HG03521 (cell line): ENCODE measurements around the gene WDFY1.

ENCODE experiments used
- ATAC-seq: cut with Tn5 transposase; IDR thresholded peaks from one replicate; pipeline ENCODE4 v1.9.1; 2021; ENCODE audit warnings: mild to moderate bottlenecking, moderate library complexity; ENCODE audit not compliant: unreplicated experiment

WDFY1 gene

GRCh38 chr2:223944703-223945531 is at the start of gene WDFY1:
WDFY1 (minus strand) TSS chr2:223945335; CDS start chr2:223945284, 51 bp downstream.
- peak; percentile 82 for ATAC-seq

GRCh38 chr2:223994562-223995162 is 49.5 kb upstream of the WDFY1 start:
- ATAC-seq = no peak

GRCh38 chr2:223993634-223994232 is 48.6 kb upstream of the WDFY1 start:
- ATAC-seq = peak; percentile 75

GRCh38 chr2:223991611-223992010 is 46.5 kb upstream of the WDFY1 start:
- no peak for ATAC-seq

- ATAC-seq = no peak
Observed at GRCh38 chr2:223989856-223990232, 44.7 kb upstream of the WDFY1 start.

GRCh38 chr2:223989206-223989855 is 44.2 kb upstream of the WDFY1 start:
- ATAC-seq = no peak

GRCh38 chr2:223981241-223981640 is 36.1 kb upstream of the WDFY1 start:
- no peak for ATAC-seq

GRCh38 chr2:223980803-223981202 is 35.7 kb upstream of the WDFY1 start:
- no peak for ATAC-seq

GRCh38 chr2:223980397-223980735 is 35.2 kb upstream of the WDFY1 start:
- no peak for ATAC-seq

GRCh38 chr2:223979730-223980396 is 34.7 kb upstream of the WDFY1 start:
- no peak for ATAC-seq

GRCh38 chr2:223978451-223978850 is 33.3 kb upstream of the WDFY1 start:
- ATAC-seq = no peak

GRCh38 chr2:223976635-223977226 is 31.6 kb upstream of the WDFY1 start:
- no peak for ATAC-seq

GRCh38 chr2:223973606-223974005 is 28.5 kb upstream of the WDFY1 start:
- no peak for ATAC-seq

- ATAC-seq = no peak
Observed at GRCh38 chr2:223972656-223973102, 27.5 kb upstream of the WDFY1 start.

- no peak for ATAC-seq
Observed at GRCh38 chr2:223971731-223972130, 26.6 kb upstream of the WDFY1 start.

- no peak for ATAC-seq
Observed at GRCh38 chr2:223970343-223971128, 25.4 kb upstream of the WDFY1 start.

GRCh38 chr2:223969856-223970255 is 24.7 kb upstream of the WDFY1 start:
- no peak for ATAC-seq

GRCh38 chr2:223969315-223969714 is 24.2 kb upstream of the WDFY1 start:
- no peak for ATAC-seq

- no peak for ATAC-seq
Observed at GRCh38 chr2:223967981-223968380, 22.8 kb upstream of the WDFY1 start.

- ATAC-seq = no peak
Observed at GRCh38 chr2:223959688-223960087, 14.6 kb upstream of the WDFY1 start.
